CD4-positive, CD25-positive, alpha-beta regulatory T cell (primary cell): ENCODE results near the gene LDB2. TPM values are rescaled to one million over a fixed set of nuclear protein-coding genes. Genes with fewer than 3 reads are reported as not detected.

ENCODE experiments used
- ATAC-seq, 2 donors: fragments of 150-1000 bp; cut with Tn5 transposase; one replicate each; pipeline ENCODE4 v1.10.0; 2021; ENCODE audit warnings: low read depth in 2 of 2, moderate number of reproducible peaks in 2 of 2, moderate library complexity in 1 of 2
- DNase-seq, 3 donors: peaks; one replicate each; pipeline versions ENCODE4 v3.0.0 to v3.0.0-alpha.2; 2012 to 2022; ENCODE audit warnings: mixed read lengths in 1 of 3
- H3K27ac ChIP-seq: one replicate; pipeline ENCODE4 v1.7.0; 2013; ENCODE audit warnings: mild to moderate bottlenecking, low read length; ENCODE audit not compliant: insufficient read depth, poor library complexity, severe bottlenecking
- H3K27me3 ChIP-seq: one replicate; pipeline ENCODE4 v1.7.0; 2013; ENCODE audit warnings: low read length; ENCODE audit not compliant: control insufficient read depth, insufficient read depth
- H3K36me3 ChIP-seq: one replicate; pipeline ENCODE4 v1.7.0; 2013; ENCODE audit warnings: mild to moderate bottlenecking, low read length, moderate library complexity; ENCODE audit not compliant: control insufficient read depth, insufficient read depth
- H3K4me1 ChIP-seq: 2 replicates; pipeline ENCODE4 v1.7.0; 2013; ENCODE audit warnings: mild to moderate bottlenecking, low read length; ENCODE audit not compliant: insufficient read depth, control insufficient read depth, poor library complexity, severe bottlenecking
- H3K4me3 ChIP-seq: one replicate; pipeline ENCODE4 v1.7.0; 2013; ENCODE audit warnings: low read depth, mild to moderate bottlenecking, low read length, moderate library complexity
- H3K9me3 ChIP-seq, 2 experiments: 1 replicate in 1 of 2; 2 replicates in 1 of 2; pipeline ENCODE4 v1.7.0; 2013; ENCODE audit warnings: low read length in 2 of 2, mild to moderate bottlenecking in 1 of 2, moderate library complexity in 1 of 2; ENCODE audit not compliant: control insufficient read depth in 2 of 2
- H3K27ac Mint-ChIP-seq, 3 donors: one replicate each; pipeline ENCODE4 v1.8.0; 2020 to 2022; ENCODE audit warnings: mild to moderate bottlenecking in 3 of 3, mixed read lengths in 3 of 3, moderate library complexity in 2 of 3
- H3K27me3 Mint-ChIP-seq: one replicate; pipeline ENCODE4 v1.8.0; 2022; ENCODE audit warnings: mild to moderate bottlenecking, mixed read lengths
- H3K36me3 Mint-ChIP-seq: one replicate; pipeline ENCODE4 v1.8.0; 2020; ENCODE audit warnings: mixed read lengths
- H3K4me1 Mint-ChIP-seq, 4 donors: one replicate each; pipeline ENCODE4 v1.8.0; 2020 to 2022; ENCODE audit warnings: mixed read lengths in 4 of 4, mild to moderate bottlenecking in 1 of 4
- H3K4me3 Mint-ChIP-seq, 4 donors: one replicate each; pipeline ENCODE4 v1.8.0; 2020 to 2022; ENCODE audit warnings: mild to moderate bottlenecking in 4 of 4, mixed read lengths in 4 of 4, moderate library complexity in 3 of 4
- H3K9me3 Mint-ChIP-seq, 7 donors: one replicate each; pipeline ENCODE4 v1.8.0; 2020 to 2022; ENCODE audit warnings: mixed read lengths in 7 of 7, mild to moderate bottlenecking in 3 of 7, moderate library complexity in 2 of 7
- polyA plus RNA-seq, 4 donors: library from polyadenylated mRNA; unstranded; fragments of 300-500 nt; fragmentation: Illumina TruSeq; gene quantifications; one replicate each; pipeline ENCODE4 v1.2.3, GENCODE V29; 2021
- total RNA-seq: library from RNA; stranded (reverse); gene quantifications from one replicate; pipeline ENCODE4 v1.2.3, GENCODE V29; 2022

LDB2 gene
- total and polyA plus RNA-seq, 5 donors from 2014 or later, result not detected

- no peak overlapping the region for H3K27ac Mint-ChIP-seq
- Histone ChIP-seq H3K9me3 (no peaks in the 10 kb centered on the region), H3K36me3 (no peaks in the 10 kb centered on the region), H3K27ac (no peak overlapping the region), H3K4me1 (no peaks in the 10 kb centered on the region), H3K27me3 (no peaks in the 10 kb centered on the region), H3K4me3 (no peak overlapping the region)
- no peaks in the 10 kb centered on the region for H3K27me3 Mint-ChIP-seq
- DNase-seq, result no peak
- no peaks in the 10 kb centered on the region for H3K36me3 Mint-ChIP-seq
- ATAC-seq, result no peak
- H3K9me3 Mint-ChIP-seq, result peaks cover 0 to 4% (median under 1%) of the 10 kb centered on the region in 7 donors
- H3K4me1 Mint-ChIP-seq, result no peaks in the 10 kb centered on the region
- H3K4me3 Mint-ChIP-seq, result no peak overlapping the region
Measured at GRCh38 chr4:16492872-16493271, 405.6 kb downstream of the LDB2 start.

- no peaks in the 10 kb centered on the region for H3K36me3 Mint-ChIP-seq
Measured at GRCh38 chr4:16489226-16489625, 409.2 kb downstream of the LDB2 start.

GRCh38 chr4:16488084-16488483 lies 410.4 kb downstream of the LDB2 start:
- Mint-ChIP-seq H3K27me3 (no peaks in the 10 kb centered on the region), H3K4me1 (no peaks in the 10 kb centered on the region), H3K9me3 (peaks cover 0 to 3% (median 2%) of the 10 kb centered on the region in 7 donors), H3K36me3 (no peaks in the 10 kb centered on the region), H3K27ac (no peak overlapping the region), H3K4me3 (no peak overlapping the region)
- no peak overlapping the region for H3K4me3 ChIP-seq
- no peak overlapping the region for H3K27ac ChIP-seq
- ATAC-seq (no peak), DNase-seq (no peak)
- H3K9me3 ChIP-seq, result no peaks in the 10 kb centered on the region
- no peaks in the 10 kb centered on the region for H3K27me3 ChIP-seq
- H3K4me1 ChIP-seq, result no peaks in the 10 kb centered on the region
- no peaks in the 10 kb centered on the region for H3K36me3 ChIP-seq

More at GRCh38 chr4:16489226-16489625, 409.2 kb downstream of the LDB2 start:
- Mint-ChIP-seq H3K4me1 (no peaks in the 10 kb centered on the region), H3K27me3 (no peaks in the 10 kb centered on the region), H3K4me3 (no peak overlapping the region), H3K9me3 (peaks cover 0 to 3% (median 2%) of the 10 kb centered on the region in 7 donors), H3K27ac (no peak overlapping the region)
- ATAC-seq (no peak), DNase-seq (no peak)
- Histone ChIP-seq H3K9me3 (no peaks in the 10 kb centered on the region), H3K4me1 (no peaks in the 10 kb centered on the region), H3K4me3 (no peak overlapping the region), H3K27ac (no peak overlapping the region), H3K36me3 (no peaks in the 10 kb centered on the region), H3K27me3 (no peaks in the 10 kb centered on the region)

GRCh38 chr4:16484711-16485110 lies 413.7 kb downstream of the LDB2 start:
- H3K4me1 ChIP-seq, result no peaks in the 10 kb centered on the region
- H3K27ac Mint-ChIP-seq, result no peak overlapping the region
- H3K36me3 ChIP-seq, result no peaks in the 10 kb centered on the region
- ATAC-seq (no peak), DNase-seq (no peak)
- H3K9me3 Mint-ChIP-seq, result peaks cover 0 to 5% (median 2%) of the 10 kb centered on the region in 7 donors
- no peaks in the 10 kb centered on the region for H3K27me3 ChIP-seq
- no peaks in the 10 kb centered on the region for H3K9me3 ChIP-seq
- H3K4me3 ChIP-seq, result no peak overlapping the region
- no peaks in the 10 kb centered on the region for H3K4me1 Mint-ChIP-seq
- H3K27me3 Mint-ChIP-seq, result peaks cover 5% of the 10 kb centered on the region
- no peak overlapping the region for H3K27ac ChIP-seq
- H3K4me3 Mint-ChIP-seq, result no peak overlapping the region
- no peaks in the 10 kb centered on the region for H3K36me3 Mint-ChIP-seq

GRCh38 chr4:16483540-16483939 lies 414.9 kb downstream of the LDB2 start:
- DNase-seq (no peak), ATAC-seq (no peak)
- Mint-ChIP-seq H3K4me3 (no peak overlapping the region), H3K9me3 (peaks cover 0 to 5% (median 2%) of the 10 kb centered on the region in 7 donors), H3K27me3 (peaks cover 5% of the 10 kb centered on the region), H3K36me3 (no peaks in the 10 kb centered on the region), H3K27ac (no peak overlapping the region), H3K4me1 (no peaks in the 10 kb centered on the region)
- H3K4me3 ChIP-seq, result no peak overlapping the region
- H3K27me3 ChIP-seq, result no peaks in the 10 kb centered on the region
- H3K36me3 ChIP-seq, result no peaks in the 10 kb centered on the region
- no peaks in the 10 kb centered on the region for H3K9me3 ChIP-seq
- H3K27ac ChIP-seq, result no peak overlapping the region
- no peaks in the 10 kb centered on the region for H3K4me1 ChIP-seq

GRCh38 chr4:16480011-16480410 lies 418.4 kb downstream of the LDB2 start:
- Histone ChIP-seq H3K36me3 (no peaks in the 10 kb centered on the region), H3K4me1 (no peaks in the 10 kb centered on the region), H3K4me3 (no peak overlapping the region), H3K27me3 (no peaks in the 10 kb centered on the region), H3K27ac (no peak overlapping the region), H3K9me3 (no peaks in the 10 kb centered on the region)
- Mint-ChIP-seq H3K36me3 (no peaks in the 10 kb centered on the region), H3K27me3 (peaks cover 5% of the 10 kb centered on the region), H3K4me1 (no peaks in the 10 kb centered on the region), H3K4me3 (no peak overlapping the region), H3K9me3 (peaks cover 0 to 5% (median 0%) of the 10 kb centered on the region in 7 donors), H3K27ac (no peak overlapping the region)
- ATAC-seq, result no peak
- DNase-seq, result no peak

- Histone ChIP-seq H3K4me1 (no peaks in the 10 kb centered on the region), H3K4me3 (no peak overlapping the region), H3K27me3 (no peaks in the 10 kb centered on the region), H3K27ac (no peak overlapping the region), H3K36me3 (no peaks in the 10 kb centered on the region), H3K9me3 (peaks cover 0 to 4% of the 10 kb centered on the region in 2 experiments)
- Mint-ChIP-seq H3K27me3 (no peaks in the 10 kb centered on the region), H3K4me3 (no peak overlapping the region), H3K27ac (no peak overlapping the region), H3K9me3 (peaks cover 0 to 30% (median 2%) of the 10 kb centered on the region in 7 donors), H3K4me1 (no peaks in the 10 kb centered on the region), H3K36me3 (no peaks in the 10 kb centered on the region)
- ATAC-seq (no peak), DNase-seq (no peak)
Measured at GRCh38 chr4:16472537-16472936, 425.9 kb downstream of the LDB2 start.

GRCh38 chr4:16467061-16467460 lies 431.4 kb downstream of the LDB2 start:
- Mint-ChIP-seq H3K27me3 (no peaks in the 10 kb centered on the region), H3K27ac (no peak overlapping the region), H3K36me3 (no peaks in the 10 kb centered on the region), H3K9me3 (peaks cover 0 to 9% (median 2%) of the 10 kb centered on the region in 7 donors), H3K4me1 (no peaks in the 10 kb centered on the region), H3K4me3 (no peak overlapping the region)
- Histone ChIP-seq H3K9me3 (no peaks in the 10 kb centered on the region), H3K4me3 (no peak overlapping the region), H3K27ac (no peak overlapping the region), H3K36me3 (no peaks in the 10 kb centered on the region), H3K4me1 (no peaks in the 10 kb centered on the region), H3K27me3 (no peaks in the 10 kb centered on the region)
- no peak for ATAC-seq
- no peak for DNase-seq
